SKM-1 (cell line): ENCODE data around the gene FAM163B.

Experiments
- DNase-seq: peaks from one replicate; lab custom pipeline; 2025; ENCODE audit not compliant: unreplicated experiment; lab: John Stamatoyannopoulos, UW

The FAM163B gene

GRCh38 chr9:133616643-133617405, 7.6 kb upstream of the FAM163B start:
- DNase-seq = no peak

GRCh38 chr9:133615606-133616188, 6.5 kb upstream of the FAM163B start:
- no peak for DNase-seq

- no peak for DNase-seq
These were observed 6.0 kb upstream of the FAM163B start for GRCh38 chr9:133615186-133615585.

- DNase-seq = no peak
These were observed 5.5 kb upstream of the FAM163B start for GRCh38 chr9:133614678-133615077.

GRCh38 chr9:133614056-133614455, 4.9 kb upstream of the FAM163B start:
- no peak for DNase-seq

- no peak for DNase-seq
These were observed 4.2 kb upstream of the FAM163B start for GRCh38 chr9:133613432-133613831.

GRCh38 chr9:133612816-133613215, 3.6 kb upstream of the FAM163B start:
- no peak for DNase-seq

- DNase-seq = no peak
These were observed 2.9 kb upstream of the FAM163B start for GRCh38 chr9:133612051-133612450.

GRCh38 chr9:133610845-133611244, 1.7 kb upstream of the FAM163B start:
- DNase-seq = no peak

- DNase-seq = no peak
These were observed 300 bp downstream of the FAM163B start for GRCh38 chr9:133608889-133609288.

- no peak for DNase-seq
These were observed 807 bp downstream of the FAM163B start for GRCh38 chr9:133608382-133608781.

GRCh38 chr9:133607976-133608375, 1.2 kb downstream of the FAM163B start:
- no peak for DNase-seq

- no peak for DNase-seq
These were observed 1.8 kb downstream of the FAM163B start for GRCh38 chr9:133607381-133607780.

GRCh38 chr9:133606708-133607025, 2.5 kb downstream of the FAM163B start:
- DNase-seq = no peak

- DNase-seq = no peak
These were observed 3.1 kb downstream of the FAM163B start for GRCh38 chr9:133605856-133606707.

- DNase-seq = no peak
These were observed 3.7 kb downstream of the FAM163B start for GRCh38 chr9:133605446-133605845.

GRCh38 chr9:133604856-133605255, 4.3 kb downstream of the FAM163B start:
- no peak for DNase-seq

GRCh38 chr9:133604214-133604613, 5.0 kb downstream of the FAM163B start:
- DNase-seq = no peak

- no peak for DNase-seq
These were observed 5.9 kb downstream of the FAM163B start for GRCh38 chr9:133603135-133603927.

GRCh38 chr9:133602277-133602676, 6.9 kb downstream of the FAM163B start:
- DNase-seq = no peak

- DNase-seq = no peak
These were observed 7.4 kb downstream of the FAM163B start for GRCh38 chr9:133601746-133602145.
